ENCODE data around the gene FRAS1.

DNA sequence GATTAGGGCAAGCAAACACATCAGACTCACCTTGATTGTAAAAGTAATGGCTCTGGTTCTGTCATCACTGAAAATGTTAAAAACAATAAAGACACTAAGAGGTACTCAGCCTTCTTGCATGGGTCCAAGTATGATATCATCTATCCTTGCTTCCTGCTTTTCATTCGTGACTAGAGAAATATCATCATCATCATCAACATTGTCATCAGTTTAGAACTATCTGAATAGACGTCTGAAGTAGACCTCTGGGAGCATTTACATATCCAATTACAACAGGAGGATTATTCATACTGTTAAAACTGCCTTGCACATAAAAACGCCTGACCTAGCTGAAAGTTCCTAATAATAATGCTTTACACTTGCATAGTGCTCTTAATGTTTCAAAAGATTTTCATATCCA, 9.8 kb upstream of the FRAS1 start:
- TF ChIP-seq EP300 (IDR thresholded peaks at IDR 0.05) (no peak), POLR2A (IDR thresholded peaks at IDR 0.05) (no peak)
- TF ChIP-seq, protein P1, sequence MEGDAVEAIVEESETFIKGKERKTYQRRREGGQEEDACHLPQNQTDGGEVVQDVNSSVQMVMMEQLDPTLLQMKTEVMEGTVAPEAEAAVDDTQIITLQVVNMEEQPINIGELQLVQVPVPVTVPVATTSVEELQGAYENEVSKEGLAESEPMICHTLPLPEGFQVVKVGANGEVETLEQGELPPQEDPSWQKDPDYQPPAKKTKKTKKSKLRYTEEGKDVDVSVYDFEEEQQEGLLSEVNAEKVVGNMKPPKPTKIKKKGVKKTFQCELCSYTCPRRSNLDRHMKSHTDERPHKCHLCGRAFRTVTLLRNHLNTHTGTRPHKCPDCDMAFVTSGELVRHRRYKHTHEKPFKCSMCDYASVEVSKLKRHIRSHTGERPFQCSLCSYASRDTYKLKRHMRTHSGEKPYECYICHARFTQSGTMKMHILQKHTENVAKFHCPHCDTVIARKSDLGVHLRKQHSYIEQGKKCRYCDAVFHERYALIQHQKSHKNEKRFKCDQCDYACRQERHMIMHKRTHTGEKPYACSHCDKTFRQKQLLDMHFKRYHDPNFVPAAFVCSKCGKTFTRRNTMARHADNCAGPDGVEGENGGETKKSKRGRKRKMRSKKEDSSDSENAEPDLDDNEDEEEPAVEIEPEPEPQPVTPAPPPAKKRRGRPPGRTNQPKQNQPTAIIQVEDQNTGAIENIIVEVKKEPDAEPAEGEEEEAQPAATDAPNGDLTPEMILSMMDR (IDR thresholded peaks at IDR 0.05): no peak

Data from ovary (tissue), 3 donors.